VCaP (cell line): ENCODE measurements around the gene GAS7.

Experiments
- H3K27ac ChIP-seq: fragments of 450-650 bp; 2 replicates; pipeline ENCODE4 v1.5.1; 2017
- CTCF ChIP-seq: fragments of 450-650 bp; conservative IDR thresholded peaks from 2 replicates; pipeline ENCODE4 v1.5.1; 2017; ENCODE audit warnings: mild to moderate bottlenecking, moderate library complexity

Gene GAS7

GRCh38 chr17:10229181-10229580 lies 30.8 kb upstream of the GAS7 start:
- no peak overlapping the region for H3K27ac ChIP-seq
- TF ChIP-seq CTCF, result no peak

GRCh38 chr17:10226930-10227695 lies 28.7 kb upstream of the GAS7 start:
- no peak overlapping the region for H3K27ac ChIP-seq
- peak; percentile 91 for TF ChIP-seq CTCF

GRCh38 chr17:10224582-10225195 lies 26.3 kb upstream of the GAS7 start:
- H3K27ac ChIP-seq, result no peak overlapping the region; the same call in 1 of the 2 replicates
- no peak for TF ChIP-seq CTCF

GRCh38 chr17:10219193-10219592 lies 20.8 kb upstream of the GAS7 start:
- H3K27ac ChIP-seq, result no peak overlapping the region
- no peak for TF ChIP-seq CTCF

GRCh38 chr17:10217916-10218315 lies 19.5 kb upstream of the GAS7 start:
- TF ChIP-seq CTCF, result no peak
- H3K27ac ChIP-seq, result no peak overlapping the region

GRCh38 chr17:10216213-10216938 lies 18.0 kb upstream of the GAS7 start:
- H3K27ac ChIP-seq, result no peak overlapping the region
- TF ChIP-seq CTCF, result no peak

- H3K27ac ChIP-seq, result no peak overlapping the region
- TF ChIP-seq CTCF, result no peak
These were observed 16.9 kb upstream of the GAS7 start for GRCh38 chr17:10215286-10215685.
